Thyroid gland (tissue), 4 donors: Measurements from ENCODE around the gene PTP4A2. TPM values are rescaled to one million over a fixed set of nuclear protein-coding genes. Genes with fewer than 3 reads are reported as not detected.
A peak's percentile ranks its signal among the peaks of the same experiment; 100 is the strongest.
"Not testable (repeated sequence)": the region's sequence is repeated elsewhere in the genome, so short reads cannot be mapped to it uniquely, and the experiment has no call there.

Experiments used
- DNase-seq, 2 donors: peaks; one replicate each; pipeline ENCODE4 v3.0.0-alpha.2; 2019
- H3K27ac ChIP-seq, 3 donors: fragments of 200-600 bp; sonication (generic); 1 replicate in 2 of 3; 2 replicates in 1 of 3; pipeline ENCODE4 v1.5.1; 2016 to 2019; ENCODE audit warnings: mild to moderate bottlenecking in 1 of 3, moderate library complexity in 1 of 3
- H3K27me3 ChIP-seq: fragments of 200-600 bp; sonication (generic); one replicate; pipeline ENCODE4 v1.5.1; 2019
- H3K36me3 ChIP-seq, 2 donors: fragments of 200-600 bp; sonication (generic); one replicate each; pipeline ENCODE4 v1.5.1; 2016 to 2019
- H3K4me1 ChIP-seq, 2 donors: fragments of 200-600 bp; sonication (generic); one replicate each; pipeline ENCODE4 v1.5.1; 2017 to 2019
- H3K4me3 ChIP-seq, 3 donors: fragments of 200-600 bp; sonication (generic); replicated peaks in 1 of 3; 1 replicate in 2 of 3; 2 replicates in 1 of 3; pipeline ENCODE4 v1.5.1; 2016; ENCODE audit warnings: mild to moderate bottlenecking in 1 of 3
- H3K9me3 ChIP-seq: fragments of 200-600 bp; sonication (generic); one replicate; pipeline ENCODE4 v1.5.1; 2017
- CTCF ChIP-seq, 6 experiments: fragments of 200-600 bp in 3 of 6; fragments of 450-650 bp in 3 of 6; sonication (generic) in 3 of 6; IDR thresholded peaks; one replicate each; pipeline ENCODE4 v1.5.1; 2016 to 2019; ENCODE audit warnings: antibody characterized with exemption in 6 of 6, mild to moderate bottlenecking in 2 of 6, inconsistent platforms in 1 of 6, moderate library complexity in 1 of 6
- POLR2A ChIP-seq, 2 donors: fragments of 450-650 bp; IDR thresholded peaks; one replicate each; pipeline ENCODE4 v1.6.1; 2017; ENCODE audit warnings: antibody characterized with exemption in 2 of 2, mild to moderate bottlenecking in 2 of 2, moderate library complexity in 1 of 2
- WGBS, 2 donors: methylation state at CpG; one replicate each; pipeline ENCODE4 v1.1.5; 2017; 5-methylcytosine and 5-hydroxymethylcytosine counted together
- intact Hi-C: fragments of 100-400 bp; cut with DNase I; formaldehyde crosslinking; loops from one replicate; pipeline ENCODE4 v1.15.1; 2023
- total RNA-seq, 4 donors: library from RNA; depleted of rRNA; stranded (reverse); fragments of >200 nt; gene quantifications; one replicate each; pipeline ENCODE4 v1.2.3, GENCODE V29; 2016

Gene PTP4A2
- total RNA-seq, 4 donors from 2014 or later = 204 to 507 (median 328) TPM

GRCh38 chr1:31951276-31951675 lies 13.1 kb upstream of the PTP4A2 start:
- Histone ChIP-seq H3K36me3 (no peaks in the 10 kb centered on the region), H3K27ac (peak overlapping the region; percentile 17 to 100 (median 69))
- intact Hi-C loops = no loop called here

GRCh38 chr1:31949862-31950261 lies 11.7 kb upstream of the PTP4A2 start:
- H3K4me1 ChIP-seq = peaks cover 23 to 43% of the 10 kb centered on the region in 2 donors
- H3K9me3 ChIP-seq = no peaks in the 10 kb centered on the region
- H3K36me3 ChIP-seq = no peaks in the 10 kb centered on the region
- intact Hi-C loops = no loop called here
- no peak overlapping the region for H3K4me3 ChIP-seq
- DNase-seq = no peak
- no peak for TF ChIP-seq CTCF (IDR thresholded peaks at IDR 0.05)
- no peak for TF ChIP-seq POLR2A (IDR thresholded peaks at IDR 0.05)
- WGBS, 2 donors = 79 to 95% methylated on average over 1 of the region's 1 CpG
- H3K27ac ChIP-seq = no peak overlapping the region
- no peaks in the 10 kb centered on the region for H3K27me3 ChIP-seq

More at GRCh38 chr1:31951276-31951675, 13.1 kb upstream of the PTP4A2 start:
- Histone ChIP-seq H3K4me3 (no peak overlapping the region), H3K27me3 (no peaks in the 10 kb centered on the region), H3K9me3 (no peaks in the 10 kb centered on the region), H3K4me1 (peaks cover 31 to 52% of the 10 kb centered on the region in 2 donors)
- WGBS, 2 donors = 57 to 63% methylated on average over 4 of the region's 4 CpGs
- TF ChIP-seq CTCF (IDR thresholded peaks at IDR 0.05) (no peak), POLR2A (IDR thresholded peaks at IDR 0.05) (no peak)
- DNase-seq = no peak

- H3K36me3 ChIP-seq, H3K9me3 ChIP-seq, H3K4me3 ChIP-seq, DNase-seq, intact Hi-C loops, H3K27me3 ChIP-seq: not testable (repeated sequence)
- 97 to 98% methylated on average over 10 of the region's 10 CpGs for WGBS, 2 donors
- H3K4me1 ChIP-seq = peaks cover 27 to 37% of the 10 kb centered on the region in 2 donors
- H3K27ac ChIP-seq = peak overlapping the region; percentile 96 to 99 (median 99)
These were observed 7.5 kb upstream of the PTP4A2 start for GRCh38 chr1:31945677-31946076.

GRCh38 chr1:31944205-31945089 lies 6.3 kb upstream of the PTP4A2 start:
- H3K4me1 ChIP-seq = peaks cover 35 to 47% of the 10 kb centered on the region in 2 donors
- 11 to 13% methylated on average over 54 of the region's 56 CpGs for WGBS, 2 donors
- no peaks in the 10 kb centered on the region for H3K9me3 ChIP-seq
- TF ChIP-seq POLR2A (IDR thresholded peaks at IDR 0.05) (peak in 1 of 2 donors; percentile 31), CTCF (IDR thresholded peaks at IDR 0.05) (no peak)
- intact Hi-C loops = no loop called here
- DNase-seq = peak; percentile 88 to 91
- peak overlapping the region in 1 of 3 donors; percentile 35 for H3K4me3 ChIP-seq
- no peaks in the 10 kb centered on the region for H3K27me3 ChIP-seq
- H3K27ac ChIP-seq = peak overlapping the region; percentile 96 to 99 (median 99)
- H3K36me3 ChIP-seq = no peaks in the 10 kb centered on the region

- no peaks in the 10 kb centered on the region for H3K27me3 ChIP-seq
- no peak overlapping the region for H3K4me3 ChIP-seq
- WGBS, 2 donors = 75 to 80% methylated on average over 3 of the region's 3 CpGs
- no peak for TF ChIP-seq POLR2A (IDR thresholded peaks at IDR 0.05)
- TF ChIP-seq CTCF (IDR thresholded peaks at IDR 0.05) = no peak
- no peaks in the 10 kb centered on the region for H3K36me3 ChIP-seq
- peaks cover 42 to 55% of the 10 kb centered on the region in 2 donors for H3K4me1 ChIP-seq
- H3K9me3 ChIP-seq = no peaks in the 10 kb centered on the region
- intact Hi-C loops = no loop called here
- H3K27ac ChIP-seq = peak overlapping the region; percentile 96 to 99 (median 99)
- DNase-seq = no peak
These were observed 5.5 kb upstream of the PTP4A2 start for GRCh38 chr1:31943546-31944184.

GRCh38 chr1:31942061-31942460 lies 3.9 kb upstream of the PTP4A2 start:
- H3K4me3 ChIP-seq, H3K36me3 ChIP-seq, intact Hi-C loops, H3K9me3 ChIP-seq, H3K27me3 ChIP-seq: not testable (repeated sequence)
- Histone ChIP-seq H3K27ac (peak overlapping the region; percentile 88 to 99 (median 96)), H3K4me1 (peaks cover 44 to 57% of the 10 kb centered on the region in 2 donors)
- WGBS, 2 donors = 32 to 41% methylated on average over 8 of the region's 8 CpGs
- peak; percentile 57 to 65 for DNase-seq
